DOHH2 (cell line): Measurements from ENCODE around the gene REXO1.

Experiments
- CTCF ChIP-seq: fragments of 200-600 bp; sonication (generic); IDR thresholded peaks from one replicate; pipeline ENCODE4 v1.5.1; 2014; ENCODE audit warnings: antibody characterized with exemption, mild to moderate bottlenecking, low read depth, low read length; ENCODE audit not compliant: poor library complexity, severe bottlenecking
- EZH2phosphoT487 ChIP-seq: fragments of 200-600 bp; sonication (generic); IDR thresholded peaks from 2 replicates; pipeline ENCODE4 v1.6.1; 2017; ENCODE audit warnings: borderline replicate concordance, mild to moderate bottlenecking, antibody characterized with exemption, low read length, moderate library complexity, mixed read lengths

GRCh38 chr19:1850809-1851653 is 2.7 kb upstream of the REXO1 start:
- TF ChIP-seq CTCF = peak; percentile 43
- no peak for TF ChIP-seq EZH2phosphoT487
